ENCODE data around the gene BABAM2.

BABAM2 gene

DNA sequence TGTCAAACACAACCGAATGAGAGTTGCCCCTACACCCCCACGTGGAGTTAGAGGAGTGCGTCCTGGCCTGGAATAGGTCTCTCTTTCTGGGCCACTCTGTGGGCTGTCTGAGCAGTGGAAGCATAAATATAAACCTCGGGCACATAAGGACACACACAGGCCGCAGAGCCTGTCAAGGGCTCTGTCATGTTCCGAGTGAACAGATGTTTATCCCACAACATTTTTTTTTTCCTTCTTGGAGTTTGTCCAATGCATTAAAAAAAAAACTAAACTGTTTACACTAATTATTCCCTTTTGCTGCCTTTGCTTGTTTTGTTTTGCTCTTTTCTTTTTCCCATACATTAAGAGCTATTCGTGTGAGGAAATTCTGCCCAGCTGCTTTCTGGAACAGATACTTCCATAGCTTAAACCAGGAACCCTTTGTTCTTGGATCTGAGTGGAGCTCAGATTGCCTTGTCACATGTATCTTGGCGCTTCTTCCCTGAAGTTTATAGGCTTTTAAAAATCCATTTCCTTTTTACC, 273.8 kb downstream of the BABAM2 start:
- no peak for TF ChIP-seq Cebpa-rat (IDR thresholded peaks at IDR 0.05)
- Histone ChIP-seq H3K27me3 (no peaks in the 10 kb centered on the region), H3K27ac (no peak overlapping the region), H3K9ac (no peak overlapping the region), H3K36me3 (peaks cover 8% of the 10 kb centered on the region; the same call in 1 of the 2 replicates), H3K4me3 (no peak overlapping the region), H3K4me1 (peaks cover 11% of the 10 kb centered on the region), H4K20me1 (no peaks in the 10 kb centered on the region), H3K9me3 (no peaks in the 10 kb centered on the region), H3K4me2 (no peak overlapping the region)

GRCh38 chr2:28165087-28165635, 274.6 kb downstream of the BABAM2 start:
- no peaks in the 10 kb centered on the region for H3K27me3 ChIP-seq
- H3K4me2 ChIP-seq, result no peak overlapping the region
- no peak overlapping the region for H3K4me3 ChIP-seq
- peaks cover 2% of the 10 kb centered on the region; the same call in 1 of the 2 replicates for H3K36me3 ChIP-seq
- no peaks in the 10 kb centered on the region for H3K9me3 ChIP-seq
- no peak for TF ChIP-seq Cebpa-rat (IDR thresholded peaks at IDR 0.05)
- H4K20me1 ChIP-seq, result no peaks in the 10 kb centered on the region
- no peak overlapping the region for H3K9ac ChIP-seq
- H3K4me1 ChIP-seq, result peaks cover 11% of the 10 kb centered on the region
- no peak overlapping the region for H3K27ac ChIP-seq

- no peak overlapping the region for H3K27ac ChIP-seq
- no peak overlapping the region for H3K9ac ChIP-seq
- H3K9me3 ChIP-seq, result no peaks in the 10 kb centered on the region
- no peaks in the 10 kb centered on the region for H3K36me3 ChIP-seq
- H4K20me1 ChIP-seq, result no peaks in the 10 kb centered on the region
- H3K4me3 ChIP-seq, result no peak overlapping the region
- no peak for TF ChIP-seq Cebpa-rat (IDR thresholded peaks at IDR 0.05)
- H3K27me3 ChIP-seq, result no peaks in the 10 kb centered on the region
- H3K4me1 ChIP-seq, result peaks cover 11% of the 10 kb centered on the region
- H3K4me2 ChIP-seq, result no peak overlapping the region
These were observed 276.4 kb downstream of the BABAM2 start for GRCh38 chr2:28166956-28167355.

GRCh38 chr2:28168376-28168775, 277.8 kb downstream of the BABAM2 start:
- Histone ChIP-seq H4K20me1 (no peaks in the 10 kb centered on the region), H3K4me2 (no peak overlapping the region), H3K4me3 (no peak overlapping the region), H3K27ac (no peak overlapping the region), H3K9ac (no peak overlapping the region), H3K27me3 (no peaks in the 10 kb centered on the region), H3K4me1 (peaks cover 11% of the 10 kb centered on the region), H3K36me3 (no peaks in the 10 kb centered on the region), H3K9me3 (no peaks in the 10 kb centered on the region)
- no peak for TF ChIP-seq Cebpa-rat (IDR thresholded peaks at IDR 0.05)

GRCh38 chr2:28169492-28169891, 279.0 kb downstream of the BABAM2 start:
- Histone ChIP-seq H3K4me3 (no peak overlapping the region), H4K20me1 (no peaks in the 10 kb centered on the region), H3K36me3 (peaks cover 3% of the 10 kb centered on the region; the same call in 1 of the 2 replicates), H3K27me3 (no peaks in the 10 kb centered on the region), H3K9ac (no peak overlapping the region), H3K4me2 (no peak overlapping the region), H3K9me3 (peaks cover 2% of the 10 kb centered on the region; the same call in 1 of the 2 replicates), H3K27ac (no peak overlapping the region), H3K4me1 (peaks cover 11% of the 10 kb centered on the region)
- no peak for TF ChIP-seq Cebpa-rat (IDR thresholded peaks at IDR 0.05)

GRCh38 chr2:28172114-28172898, 281.8 kb downstream of the BABAM2 start:
- Histone ChIP-seq H3K9me3 (peaks cover 30% of the 10 kb centered on the region), H3K4me3 (no peak overlapping the region), H3K27me3 (no peaks in the 10 kb centered on the region), H3K27ac (no peak overlapping the region), H4K20me1 (no peaks in the 10 kb centered on the region), H3K4me1 (no peaks in the 10 kb centered on the region), H3K9ac (no peak overlapping the region), H3K36me3 (peaks cover 20% of the 10 kb centered on the region), H3K4me2 (no peak overlapping the region)
- TF ChIP-seq Cebpa-rat (IDR thresholded peaks at IDR 0.05), result no peak

GRCh38 chr2:28173377-28173776, 282.8 kb downstream of the BABAM2 start:
- no peaks in the 10 kb centered on the region for H4K20me1 ChIP-seq
- no peaks in the 10 kb centered on the region for H3K4me1 ChIP-seq
- no peak overlapping the region for H3K9ac ChIP-seq
- peaks cover 31% of the 10 kb centered on the region for H3K9me3 ChIP-seq
- no peak overlapping the region for H3K4me2 ChIP-seq
- TF ChIP-seq Cebpa-rat (IDR thresholded peaks at IDR 0.05), result no peak
- no peak overlapping the region for H3K27ac ChIP-seq
- H3K27me3 ChIP-seq, result no peaks in the 10 kb centered on the region
- no peak overlapping the region for H3K4me3 ChIP-seq
- peaks cover 20% of the 10 kb centered on the region for H3K36me3 ChIP-seq

DNA sequence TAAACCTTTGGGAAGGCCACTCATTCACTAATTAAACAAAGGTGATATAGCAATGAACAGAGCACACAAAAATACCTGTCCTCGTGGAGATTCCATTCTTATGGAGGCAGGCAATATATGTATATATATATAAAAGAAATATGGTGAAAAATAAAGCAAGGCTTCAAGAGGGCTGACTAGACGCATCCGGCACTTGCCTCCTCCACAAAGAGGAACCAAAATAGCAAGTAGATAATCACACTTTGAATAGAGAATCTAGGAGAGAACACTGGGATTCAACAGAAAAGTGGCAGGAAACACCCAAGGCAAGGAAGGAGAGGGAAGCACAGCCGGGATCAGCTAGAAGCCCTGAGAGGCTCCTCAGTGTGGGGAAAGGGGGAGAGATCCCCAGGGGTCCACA, 283.7 kb downstream of the BABAM2 start:
- H3K27ac ChIP-seq, result no peak overlapping the region
- H3K9me3 ChIP-seq, result peaks cover 31% of the 10 kb centered on the region
- no peaks in the 10 kb centered on the region for H4K20me1 ChIP-seq
- H3K4me1 ChIP-seq, result no peaks in the 10 kb centered on the region
- H3K9ac ChIP-seq, result no peak overlapping the region
- no peaks in the 10 kb centered on the region for H3K27me3 ChIP-seq
- H3K4me3 ChIP-seq, result no peak overlapping the region
- H3K36me3 ChIP-seq, result peaks cover 20% of the 10 kb centered on the region
- TF ChIP-seq Cebpa-rat (IDR thresholded peaks at IDR 0.05), result no peak
- H3K4me2 ChIP-seq, result no peak overlapping the region

GRCh38 chr2:28175028-28175427, 284.5 kb downstream of the BABAM2 start:
- H3K9me3 ChIP-seq, result peaks cover 31% of the 10 kb centered on the region
- no peak overlapping the region for H3K9ac ChIP-seq
- peaks cover 20% of the 10 kb centered on the region for H3K36me3 ChIP-seq
- H3K4me1 ChIP-seq, result no peaks in the 10 kb centered on the region
- H3K4me2 ChIP-seq, result no peak overlapping the region
- no peak overlapping the region for H3K27ac ChIP-seq
- no peaks in the 10 kb centered on the region for H3K27me3 ChIP-seq
- no peaks in the 10 kb centered on the region for H4K20me1 ChIP-seq
- TF ChIP-seq Cebpa-rat (IDR thresholded peaks at IDR 0.05), result no peak
- no peak overlapping the region for H3K4me3 ChIP-seq

GRCh38 chr2:28178946-28179345, 288.4 kb downstream of the BABAM2 start:
- Histone ChIP-seq H3K27ac (no peak overlapping the region), H3K9me3 (peaks cover 31% of the 10 kb centered on the region), H4K20me1 (no peaks in the 10 kb centered on the region), H3K27me3 (no peaks in the 10 kb centered on the region), H3K4me3 (no peak overlapping the region), H3K4me1 (no peaks in the 10 kb centered on the region), H3K36me3 (peaks cover 20% of the 10 kb centered on the region), H3K4me2 (no peak overlapping the region), H3K9ac (no peak overlapping the region)
- TF ChIP-seq Cebpa-rat (IDR thresholded peaks at IDR 0.05), result no peak
